GM21515 (cell line): Measurements from ENCODE around the gene PGAP1.
A peak's percentile ranks its signal among the peaks of the same experiment; 100 is the strongest.

Source experiments
- ATAC-seq: cut with Tn5 transposase; IDR thresholded peaks from one replicate; pipeline ENCODE4 v1.9.1; 2021; ENCODE audit not compliant: unreplicated experiment

Gene PGAP1, protein sequence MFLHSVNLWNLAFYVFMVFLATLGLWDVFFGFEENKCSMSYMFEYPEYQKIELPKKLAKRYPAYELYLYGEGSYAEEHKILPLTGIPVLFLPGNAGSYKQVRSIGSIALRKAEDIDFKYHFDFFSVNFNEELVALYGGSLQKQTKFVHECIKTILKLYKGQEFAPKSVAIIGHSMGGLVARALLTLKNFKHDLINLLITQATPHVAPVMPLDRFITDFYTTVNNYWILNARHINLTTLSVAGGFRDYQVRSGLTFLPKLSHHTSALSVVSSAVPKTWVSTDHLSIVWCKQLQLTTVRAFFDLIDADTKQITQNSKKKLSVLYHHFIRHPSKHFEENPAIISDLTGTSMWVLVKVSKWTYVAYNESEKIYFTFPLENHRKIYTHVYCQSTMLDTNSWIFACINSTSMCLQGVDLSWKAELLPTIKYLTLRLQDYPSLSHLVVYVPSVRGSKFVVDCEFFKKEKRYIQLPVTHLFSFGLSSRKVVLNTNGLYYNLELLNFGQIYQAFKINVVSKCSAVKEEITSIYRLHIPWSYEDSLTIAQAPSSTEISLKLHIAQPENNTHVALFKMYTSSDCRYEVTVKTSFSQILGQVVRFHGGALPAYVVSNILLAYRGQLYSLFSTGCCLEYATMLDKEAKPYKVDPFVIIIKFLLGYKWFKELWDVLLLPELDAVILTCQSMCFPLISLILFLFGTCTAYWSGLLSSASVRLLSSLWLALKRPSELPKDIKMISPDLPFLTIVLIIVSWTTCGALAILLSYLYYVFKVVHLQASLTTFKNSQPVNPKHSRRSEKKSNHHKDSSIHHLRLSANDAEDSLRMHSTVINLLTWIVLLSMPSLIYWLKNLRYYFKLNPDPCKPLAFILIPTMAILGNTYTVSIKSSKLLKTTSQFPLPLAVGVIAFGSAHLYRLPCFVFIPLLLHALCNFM

GRCh38 chr2:196926562-196927375 is at the start of gene PGAP1:
TSS of gene PGAP1 (minus strand) at chr2:196926707. CDS start at chr2:196926616, 91 bp downstream.
- ATAC-seq = peak; percentile 88

DNA sequence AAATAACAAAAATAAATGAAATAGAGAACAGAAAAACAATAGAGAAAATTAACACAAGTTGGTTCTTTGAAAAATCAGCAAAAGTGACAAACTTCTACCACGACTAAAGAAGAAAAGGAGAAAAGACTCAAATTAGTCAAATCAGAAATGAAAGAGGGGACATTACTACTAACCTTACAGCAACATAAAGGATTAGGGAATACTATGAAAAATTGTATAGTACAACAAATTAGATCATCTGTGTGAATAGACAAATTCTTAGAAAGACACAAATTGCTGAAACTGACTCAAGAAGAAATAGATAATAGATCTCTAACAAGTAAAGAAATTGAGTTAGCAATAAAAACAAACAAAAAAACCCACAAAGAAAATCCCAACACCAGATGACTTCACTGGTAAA is 48.5 kb upstream of the PGAP1 start:
- ATAC-seq = no peak

- no peak for ATAC-seq
These were observed 45.2 kb upstream of the PGAP1 start for GRCh38 chr2:196971574-196972279.

GRCh38 chr2:196970099-196970498 is 43.6 kb upstream of the PGAP1 start:
- ATAC-seq = no peak

DNA sequence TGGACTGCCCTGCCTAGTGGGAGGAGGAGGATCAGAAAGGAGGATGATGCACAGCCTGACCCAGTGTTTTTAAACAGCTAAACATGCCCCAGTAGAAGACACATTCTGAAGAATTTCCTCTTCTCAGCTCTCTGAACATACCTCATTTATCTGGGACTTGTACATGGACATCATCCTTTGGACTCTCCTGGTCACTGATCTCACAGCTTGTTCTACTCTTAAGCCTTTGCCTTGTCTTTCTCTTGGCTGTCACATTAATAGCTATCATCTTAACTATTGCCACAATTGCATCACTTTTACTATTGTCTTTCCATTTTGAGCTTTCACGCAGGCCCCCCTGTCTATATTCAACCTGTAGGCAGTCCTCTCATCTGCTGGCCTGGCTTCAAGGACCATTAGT is 42.0 kb upstream of the PGAP1 start:
- no peak for ATAC-seq

- no peak for ATAC-seq
These were observed 41.3 kb upstream of the PGAP1 start for GRCh38 chr2:196967775-196968174.

DNA sequence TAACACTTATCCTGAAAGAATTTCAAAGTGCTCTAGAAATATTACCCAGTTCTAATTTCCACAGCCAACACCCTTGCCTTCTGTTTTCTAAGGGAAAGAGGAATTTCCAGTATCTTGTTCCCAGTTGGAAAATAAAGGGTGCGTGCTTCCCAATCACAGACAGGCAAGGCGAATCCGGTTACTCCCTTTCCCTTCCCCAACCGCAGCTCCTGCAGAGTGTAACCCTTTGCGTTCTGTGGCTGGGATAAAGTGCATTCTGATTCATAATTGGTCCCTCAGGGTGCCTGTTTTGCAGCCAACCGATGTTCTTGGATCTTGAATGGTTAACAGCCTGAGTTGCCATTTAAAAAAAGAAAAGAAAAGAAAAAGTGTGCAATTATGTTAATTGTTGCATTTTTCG is 40.6 kb upstream of the PGAP1 start:
- ATAC-seq = no peak

GRCh38 chr2:196966061-196966460 is 39.6 kb upstream of the PGAP1 start:
- ATAC-seq = no peak

- ATAC-seq = no peak
These were observed 39.1 kb upstream of the PGAP1 start for GRCh38 chr2:196965651-196966050.

- no peak for ATAC-seq
These were observed 37.5 kb upstream of the PGAP1 start for GRCh38 chr2:196963961-196964360.

- ATAC-seq = no peak
These were observed 36.5 kb upstream of the PGAP1 start for GRCh38 chr2:196963043-196963442.

DNA sequence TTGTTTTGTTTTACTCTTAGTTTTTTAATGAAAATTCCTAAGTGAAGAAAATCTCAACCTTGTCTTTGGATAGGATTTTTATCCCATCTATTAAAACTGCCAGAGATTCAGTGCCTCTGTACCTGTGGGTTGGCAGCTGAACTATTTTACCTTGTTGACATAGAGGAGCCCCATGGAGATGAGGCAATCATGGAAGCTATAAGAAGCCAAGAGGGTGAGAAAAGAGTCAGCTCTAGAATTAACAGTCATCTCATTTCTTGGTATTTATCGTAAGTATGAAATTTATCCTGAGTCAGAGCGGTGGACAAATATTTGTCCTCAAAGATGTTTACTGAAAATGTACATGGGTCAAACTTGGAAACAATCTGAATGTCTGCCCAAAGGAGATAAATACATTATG is 35.8 kb upstream of the PGAP1 start:
- no peak for ATAC-seq

GRCh38 chr2:196961889-196962288 is 35.4 kb upstream of the PGAP1 start:
- ATAC-seq = peak; percentile 99

DNA sequence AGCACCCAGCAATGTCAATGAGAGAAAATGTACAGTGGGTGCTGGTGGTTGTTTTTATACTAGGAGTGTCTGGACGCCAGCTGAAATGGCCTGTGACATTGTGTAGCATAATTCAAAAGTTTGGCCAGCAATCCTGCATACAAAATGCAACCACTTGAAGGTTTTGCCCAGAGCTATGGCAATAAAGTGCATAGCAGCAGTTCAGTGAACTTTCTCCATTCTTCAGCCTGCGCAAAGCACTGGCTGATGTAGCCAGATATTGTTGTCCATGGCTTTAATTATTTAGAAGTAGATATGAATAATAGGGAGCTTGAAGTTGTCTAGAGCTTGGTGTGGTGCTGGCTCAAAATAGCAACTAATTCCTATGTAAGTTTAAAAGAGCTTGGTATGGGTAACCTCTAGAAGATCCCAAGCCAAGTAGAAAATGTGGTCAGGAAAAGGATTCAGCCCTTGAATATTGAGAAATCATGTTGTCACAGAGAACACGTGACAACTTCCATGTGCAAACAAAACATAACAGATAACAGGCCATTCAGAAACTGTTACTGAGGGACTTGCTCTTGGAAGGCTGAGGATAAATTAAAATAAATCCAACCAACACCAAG is 33.3 kb upstream of the PGAP1 start:
- no peak for ATAC-seq

DNA sequence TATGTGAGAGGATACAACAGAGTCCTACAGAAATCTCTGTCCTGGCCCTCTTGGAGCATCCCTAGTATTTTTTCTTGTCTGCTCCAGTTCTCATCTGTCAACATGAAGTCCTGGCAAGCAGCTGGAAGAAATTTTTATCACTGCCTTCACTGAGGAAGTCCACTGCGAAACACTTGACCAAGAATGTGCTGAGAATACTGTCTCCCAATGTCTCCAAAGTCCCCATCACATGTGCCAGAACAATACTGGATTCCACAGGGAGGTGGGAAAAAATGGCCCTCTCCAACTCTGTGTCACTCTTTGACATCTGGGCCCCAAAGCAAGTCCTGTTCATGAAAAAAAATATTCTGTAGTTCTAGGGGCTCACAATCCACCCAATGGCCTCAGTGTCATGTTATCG is 32.8 kb upstream of the PGAP1 start:
- ATAC-seq = no peak

DNA sequence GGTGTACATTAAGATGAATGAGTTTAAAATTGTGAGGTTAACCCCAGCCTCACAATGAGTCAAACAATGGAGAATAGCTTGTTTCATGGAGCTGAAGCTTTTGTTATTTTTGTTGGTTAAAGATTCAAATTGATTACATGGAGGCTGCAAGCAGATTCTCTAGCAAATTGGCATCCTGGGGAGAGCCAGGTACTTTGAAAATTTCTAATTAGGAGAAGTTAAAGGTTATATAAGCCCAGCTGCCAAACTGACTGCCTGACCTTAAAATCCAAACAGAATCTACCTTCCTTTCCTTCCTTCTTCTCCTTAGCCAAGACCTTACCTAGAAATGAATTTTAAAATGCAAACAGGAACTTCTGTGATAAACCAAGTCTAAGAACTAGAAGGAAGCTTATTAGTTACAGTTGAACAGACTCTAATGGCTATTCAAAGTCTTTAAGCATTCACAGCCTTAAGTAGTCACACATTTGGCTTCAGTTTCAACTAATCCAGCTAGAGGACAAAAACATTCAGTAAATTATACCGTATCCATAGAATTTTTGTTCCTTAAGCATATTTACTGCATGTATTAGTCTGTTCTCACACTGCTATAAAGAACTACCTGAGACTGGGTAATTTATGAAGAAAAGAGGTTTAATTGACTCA is 31.5 kb upstream of the PGAP1 start:
- ATAC-seq = no peak

- no peak for ATAC-seq
These were observed 30.9 kb upstream of the PGAP1 start for GRCh38 chr2:196957442-196957841.

DNA sequence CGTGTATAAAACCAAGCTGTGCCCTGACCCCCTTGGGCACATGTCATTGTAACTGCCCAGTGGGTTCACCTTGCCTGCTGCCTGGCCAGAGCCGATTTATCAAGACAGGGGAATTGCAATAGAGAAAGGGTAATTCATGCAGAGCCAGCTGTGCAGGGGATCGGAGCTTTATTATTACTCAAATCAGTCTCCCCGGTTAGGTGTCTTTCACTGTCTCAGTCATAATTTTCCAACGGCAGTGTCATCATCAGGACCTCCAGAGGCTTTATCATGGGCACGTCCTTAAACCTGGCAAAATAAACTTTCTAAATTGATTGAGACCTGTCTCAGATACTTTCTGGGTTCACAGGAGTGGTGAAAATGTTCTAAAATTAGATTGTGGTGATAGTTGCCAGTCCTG is 29.6 kb upstream of the PGAP1 start:
- ATAC-seq = no peak

- no peak for ATAC-seq
These were observed 28.5 kb upstream of the PGAP1 start for GRCh38 chr2:196955036-196955435.

DNA sequence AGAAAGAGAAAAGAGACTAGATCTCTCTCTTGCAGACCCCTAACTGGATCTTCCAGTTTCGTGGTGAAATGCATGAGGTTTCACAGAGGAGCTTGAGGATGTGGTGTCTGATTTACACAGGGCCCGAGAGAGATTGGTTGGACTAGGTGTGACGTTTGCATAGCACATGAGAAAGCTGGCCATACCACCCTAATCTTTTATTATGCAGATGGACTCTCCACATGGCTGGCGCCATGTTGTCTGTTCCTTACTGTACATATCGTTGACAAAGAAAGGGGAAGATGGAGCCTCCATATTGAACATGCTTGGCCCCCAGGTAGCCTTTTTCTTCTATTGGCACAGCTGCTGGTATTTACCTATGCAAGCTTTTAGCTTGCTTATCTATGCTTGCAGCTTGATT is 27.5 kb upstream of the PGAP1 start:
- no peak for ATAC-seq
